B cell (primary cell): ENCODE data around the gene FADS2.

Source experiments
- EZH2 ChIP-seq: IDR thresholded peaks from 2 replicates; pipeline ENCODE4 v1.6.1; 2012; ENCODE audit warnings: borderline replicate concordance, low read depth, mild to moderate bottlenecking, moderate library complexity, low read length; ENCODE audit not compliant: insufficient read depth, poor library complexity, severe bottlenecking
- TF ChIP-seq, protein P1 (sequence below): fragments of 200-600 bp; IDR thresholded peaks from one replicate; pipeline ENCODE4 v1.8.0; 2022; ENCODE audit warnings: antibody characterized with exemption, mild to moderate bottlenecking

DNA sequence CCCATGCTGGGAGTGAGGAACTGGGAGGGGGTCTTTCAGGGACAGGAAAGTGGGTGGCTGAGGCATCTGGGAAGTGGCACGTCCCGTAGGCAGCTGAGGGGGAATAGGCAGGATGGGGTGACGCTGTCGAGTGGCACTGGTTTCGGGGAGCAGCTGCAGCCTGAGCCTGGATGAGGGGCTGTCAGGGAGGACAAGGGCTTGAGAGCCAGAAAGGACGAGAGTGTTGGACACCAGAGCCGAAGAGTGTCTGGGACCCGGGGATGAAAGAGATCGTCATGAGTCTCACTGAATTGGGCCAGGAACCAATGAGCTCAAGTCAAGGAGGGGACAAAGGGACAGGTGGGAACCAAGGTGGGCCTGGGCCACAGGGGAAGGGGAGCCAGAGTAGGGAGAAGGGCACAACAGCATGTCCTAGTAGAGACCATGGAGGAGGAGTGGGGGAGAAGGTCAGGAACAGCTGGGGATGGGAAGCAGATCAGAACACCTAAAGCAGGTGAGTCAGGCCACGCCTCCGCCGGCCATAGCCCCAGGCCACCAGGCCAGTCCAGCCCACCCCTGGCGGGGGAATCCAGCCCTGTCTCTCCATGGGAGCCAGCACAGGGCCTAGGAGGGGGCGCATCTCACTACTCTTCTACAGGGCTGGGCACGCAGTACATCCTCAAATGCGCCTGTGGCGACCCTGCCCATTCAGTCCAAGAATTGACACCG is 85.0 kb downstream of the FADS2 start:
- TF ChIP-seq, protein P1, sequence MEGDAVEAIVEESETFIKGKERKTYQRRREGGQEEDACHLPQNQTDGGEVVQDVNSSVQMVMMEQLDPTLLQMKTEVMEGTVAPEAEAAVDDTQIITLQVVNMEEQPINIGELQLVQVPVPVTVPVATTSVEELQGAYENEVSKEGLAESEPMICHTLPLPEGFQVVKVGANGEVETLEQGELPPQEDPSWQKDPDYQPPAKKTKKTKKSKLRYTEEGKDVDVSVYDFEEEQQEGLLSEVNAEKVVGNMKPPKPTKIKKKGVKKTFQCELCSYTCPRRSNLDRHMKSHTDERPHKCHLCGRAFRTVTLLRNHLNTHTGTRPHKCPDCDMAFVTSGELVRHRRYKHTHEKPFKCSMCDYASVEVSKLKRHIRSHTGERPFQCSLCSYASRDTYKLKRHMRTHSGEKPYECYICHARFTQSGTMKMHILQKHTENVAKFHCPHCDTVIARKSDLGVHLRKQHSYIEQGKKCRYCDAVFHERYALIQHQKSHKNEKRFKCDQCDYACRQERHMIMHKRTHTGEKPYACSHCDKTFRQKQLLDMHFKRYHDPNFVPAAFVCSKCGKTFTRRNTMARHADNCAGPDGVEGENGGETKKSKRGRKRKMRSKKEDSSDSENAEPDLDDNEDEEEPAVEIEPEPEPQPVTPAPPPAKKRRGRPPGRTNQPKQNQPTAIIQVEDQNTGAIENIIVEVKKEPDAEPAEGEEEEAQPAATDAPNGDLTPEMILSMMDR, result no peak
- TF ChIP-seq EZH2, result no peak
